ENCODE data around the gene CSMD2.

DNA sequence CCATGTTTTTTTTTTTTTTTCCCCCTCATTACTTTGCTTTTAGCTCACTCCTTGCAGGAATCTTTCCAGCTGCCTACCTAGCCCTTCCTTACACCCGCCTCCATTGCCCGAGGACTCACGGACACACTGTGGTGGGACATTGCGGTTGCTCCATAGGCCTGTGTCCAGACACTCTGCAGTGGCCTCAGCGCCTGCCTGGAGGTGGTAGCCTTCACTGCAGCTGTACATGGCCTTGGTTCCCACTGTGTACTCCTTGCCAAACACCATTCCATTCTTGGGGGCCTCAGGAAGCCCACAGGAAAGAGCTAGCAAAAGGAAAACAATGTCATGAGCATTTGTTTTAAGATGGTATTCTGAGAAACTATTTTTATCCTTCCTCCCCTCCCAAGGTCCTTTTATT lies 592.6 kb downstream of the CSMD2 start:
- TF ChIP-seq, protein P1, sequence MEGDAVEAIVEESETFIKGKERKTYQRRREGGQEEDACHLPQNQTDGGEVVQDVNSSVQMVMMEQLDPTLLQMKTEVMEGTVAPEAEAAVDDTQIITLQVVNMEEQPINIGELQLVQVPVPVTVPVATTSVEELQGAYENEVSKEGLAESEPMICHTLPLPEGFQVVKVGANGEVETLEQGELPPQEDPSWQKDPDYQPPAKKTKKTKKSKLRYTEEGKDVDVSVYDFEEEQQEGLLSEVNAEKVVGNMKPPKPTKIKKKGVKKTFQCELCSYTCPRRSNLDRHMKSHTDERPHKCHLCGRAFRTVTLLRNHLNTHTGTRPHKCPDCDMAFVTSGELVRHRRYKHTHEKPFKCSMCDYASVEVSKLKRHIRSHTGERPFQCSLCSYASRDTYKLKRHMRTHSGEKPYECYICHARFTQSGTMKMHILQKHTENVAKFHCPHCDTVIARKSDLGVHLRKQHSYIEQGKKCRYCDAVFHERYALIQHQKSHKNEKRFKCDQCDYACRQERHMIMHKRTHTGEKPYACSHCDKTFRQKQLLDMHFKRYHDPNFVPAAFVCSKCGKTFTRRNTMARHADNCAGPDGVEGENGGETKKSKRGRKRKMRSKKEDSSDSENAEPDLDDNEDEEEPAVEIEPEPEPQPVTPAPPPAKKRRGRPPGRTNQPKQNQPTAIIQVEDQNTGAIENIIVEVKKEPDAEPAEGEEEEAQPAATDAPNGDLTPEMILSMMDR (IDR thresholded peaks at IDR 0.05 in 4 of 5, conservative IDR thresholded peaks at IDR 0.05 in 1 of 5), result no peak
- no peak for TF ChIP-seq POLR2A (IDR thresholded peaks at IDR 0.05)

Measured in gastrocnemius medialis (tissue), 4 donors.